Measurements from ENCODE around the gene DTWD1.
"Not testable (repeated sequence)": the region's sequence is repeated elsewhere in the genome, so short reads cannot be mapped to it uniquely, and the experiment has no call there.

DTWD1 gene

GRCh38 chr15:49645941-49646340 is 25.1 kb downstream of the DTWD1 start:
- DNase-seq (ENCODE audit: low spot score): peak; percentile 36

GRCh38 chr15:49646891-49647290 is 26.0 kb downstream of the DTWD1 start:
- no peak for DNase-seq (ENCODE audit: low spot score)

- no peak for DNase-seq (ENCODE audit: low spot score)
Observed at GRCh38 chr15:49649987-49650386, 29.1 kb downstream of the DTWD1 start.

GRCh38 chr15:49650676-49651075 is 29.8 kb downstream of the DTWD1 start:
- no peak for DNase-seq (ENCODE audit: low spot score)

- DNase-seq (ENCODE audit: low spot score): no peak
Observed at GRCh38 chr15:49652922-49653321, 32.1 kb downstream of the DTWD1 start.

- no peak for DNase-seq (ENCODE audit: low spot score)
Observed at GRCh38 chr15:49656734-49657133, 35.9 kb downstream of the DTWD1 start.

GRCh38 chr15:49664716-49665115 is 43.9 kb downstream of the DTWD1 start:
- DNase-seq (ENCODE audit: low spot score): no peak

- DNase-seq (ENCODE audit: low spot score): not testable (repeated sequence)
Observed at GRCh38 chr15:49666486-49666885, 45.6 kb downstream of the DTWD1 start.

GRCh38 chr15:49669288-49669687 is 48.4 kb downstream of the DTWD1 start:
- DNase-seq (ENCODE audit: low spot score): no peak

GRCh38 chr15:49673861-49674260 is 53.0 kb downstream of the DTWD1 start:
- DNase-seq (ENCODE audit: low spot score): no peak

- no peak for DNase-seq (ENCODE audit: low spot score)
Observed at GRCh38 chr15:49674370-49674769, 53.5 kb downstream of the DTWD1 start.

GRCh38 chr15:49675041-49675440 is 54.2 kb downstream of the DTWD1 start:
- DNase-seq (ENCODE audit: low spot score): peak; percentile 38

GRCh38 chr15:49678655-49679054 is 57.8 kb downstream of the DTWD1 start:
- DNase-seq (ENCODE audit: low spot score): no peak

GRCh38 chr15:49686599-49686998 is 65.8 kb downstream of the DTWD1 start:
- DNase-seq (ENCODE audit: low spot score): no peak

GRCh38 chr15:49688135-49688790 is 67.4 kb downstream of the DTWD1 start:
- no peak for DNase-seq (ENCODE audit: low spot score)

GRCh38 chr15:49692514-49693090 is 71.8 kb downstream of the DTWD1 start:
- DNase-seq (ENCODE audit: low spot score): no peak

- no peak for DNase-seq (ENCODE audit: low spot score)
Observed at GRCh38 chr15:49693498-49693897, 72.7 kb downstream of the DTWD1 start.

- no peak for DNase-seq (ENCODE audit: low spot score)
Observed at GRCh38 chr15:49696433-49696832, 75.6 kb downstream of the DTWD1 start.

- DNase-seq (ENCODE audit: low spot score): no peak
Observed at GRCh38 chr15:49697121-49697520, 76.3 kb downstream of the DTWD1 start.

GRCh38 chr15:49702982-49703381 is 82.1 kb downstream of the DTWD1 start:
- DNase-seq (ENCODE audit: low spot score): not testable (repeated sequence)

All from LoVo (cell line).